SK-N-SH treated with all-trans-retinoic acid at 6 μM for 48 hours (cell line): Measurements from ENCODE around the gene ADAM17.

ENCODE experiments used
- ATAC-seq: fragments of 200-7000 bp; cut with Tn5 transposase; 3 replicates; pipeline ENCODE4 v1.9.1; 2020; ENCODE audit warnings: mild to moderate bottlenecking, moderate library complexity
- CSDC2 ChIP-seq: fragments of 250-450 bp; sonication (Bioruptor Pico); IDR thresholded peaks from 2 replicates; pipeline ENCODE4 v1.5.0; 2020; ENCODE audit warnings: mild to moderate bottlenecking, moderate library complexity
- GLIS3 ChIP-seq: fragments of 250-450 bp; sonication (Bioruptor Pico); IDR thresholded peaks from 2 replicates; pipeline ENCODE4 v1.5.0; 2020; ENCODE audit warnings: mild to moderate bottlenecking, moderate library complexity
- PPARA ChIP-seq: fragments of 250-450 bp; sonication (Bioruptor Pico); IDR thresholded peaks from 2 replicates; pipeline ENCODE4 v1.5.0; 2020; ENCODE audit warnings: mild to moderate bottlenecking, borderline replicate concordance
- RARB ChIP-seq: fragments of 250-450 bp; sonication (Bioruptor Pico); IDR thresholded peaks from 2 replicates; pipeline ENCODE4 v1.8.0; 2021; ENCODE audit warnings: mild to moderate bottlenecking, moderate library complexity
- SNAI2 ChIP-seq: fragments of 250-450 bp; sonication (Bioruptor Pico); IDR thresholded peaks from 2 replicates; pipeline ENCODE4 v1.5.0; 2020; ENCODE audit warnings: mild to moderate bottlenecking, moderate library complexity
- ZFP3 ChIP-seq: fragments of 250-450 bp; sonication (Bioruptor Pico); IDR thresholded peaks from 2 replicates; pipeline ENCODE4 v1.5.0; 2020; ENCODE audit warnings: mild to moderate bottlenecking, moderate library complexity
- ZNF565 ChIP-seq: fragments of 450-650 bp; formaldehyde crosslinking; conservative IDR thresholded peaks from 2 replicates; pipeline ENCODE4 v1.5.0; 2020; ENCODE audit warnings: low read depth, mild to moderate bottlenecking, moderate library complexity
- TF ChIP-seq, protein P1 (sequence below): fragments of 250-450 bp; sonication (Bioruptor Pico); IDR thresholded peaks from 2 replicates; pipeline ENCODE4 v1.5.0; 2020; ENCODE audit warnings: mild to moderate bottlenecking, moderate library complexity
- TF ChIP-seq, protein P2 (sequence below): fragments of 250-450 bp; sonication (Bioruptor Pico); IDR thresholded peaks from 2 replicates; pipeline ENCODE4 v1.8.0; 2020; ENCODE audit warnings: mild to moderate bottlenecking, moderate library complexity, borderline replicate concordance
- TF ChIP-seq, protein P3 (sequence below): fragments of 250-450 bp; sonication (Bioruptor Pico); IDR thresholded peaks from 2 replicates; pipeline ENCODE4 v1.5.1; 2021; ENCODE audit warnings: mild to moderate bottlenecking, moderate library complexity
- TF ChIP-seq, protein P4 (sequence below): fragments of 250-450 bp; sonication (Bioruptor Pico); IDR thresholded peaks from 2 replicates; pipeline ENCODE4 v1.8.0; 2021; ENCODE audit warnings: low read depth, mild to moderate bottlenecking, moderate library complexity, borderline replicate concordance

ADAM17 gene

DNA sequence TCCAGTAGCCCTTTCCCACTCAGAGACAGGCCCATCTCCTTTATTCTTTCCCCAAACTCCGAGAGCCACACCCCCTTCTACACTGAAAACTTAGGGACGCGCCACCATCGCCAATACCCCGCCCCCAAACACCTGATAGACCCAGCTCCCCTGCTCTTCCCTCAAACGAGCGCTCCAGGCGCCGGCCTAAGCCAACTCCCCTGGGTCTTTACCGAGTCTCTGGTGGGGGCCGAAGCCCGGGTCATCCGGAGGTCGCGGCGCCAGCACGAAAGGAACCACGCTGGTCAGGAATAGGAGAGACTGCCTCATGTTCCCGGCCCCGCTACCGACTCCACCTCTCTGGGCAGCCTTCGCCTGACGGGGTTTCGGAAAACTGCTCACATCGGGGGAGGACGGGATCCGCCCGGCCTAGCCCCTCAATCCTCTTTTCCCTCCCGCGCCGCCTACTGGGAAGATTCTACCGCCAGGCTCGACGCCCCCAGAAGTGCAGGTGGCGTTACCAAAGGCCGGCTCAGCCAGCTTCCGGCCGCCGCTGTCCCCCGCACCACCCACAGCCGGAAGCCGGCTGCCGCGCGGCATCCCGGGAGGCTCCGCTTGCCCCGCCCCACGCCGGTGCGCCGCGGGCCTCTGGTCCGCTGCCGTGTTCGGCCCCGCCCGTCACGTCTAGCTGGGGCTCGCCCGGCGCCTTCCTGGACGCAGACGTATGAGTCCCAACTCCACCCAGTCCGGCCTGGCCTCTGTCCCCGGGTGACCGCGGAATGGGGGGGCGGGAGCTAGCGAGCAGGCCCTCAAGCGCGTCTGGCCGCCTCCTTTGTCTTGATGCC lies at the start of gene ADAM17:
ADAM17 (minus strand) TSS at position 534 of the 824 bp plus-strand sequence; CDS start at position 309, 225 bp downstream.
- TF ChIP-seq, protein P1, sequence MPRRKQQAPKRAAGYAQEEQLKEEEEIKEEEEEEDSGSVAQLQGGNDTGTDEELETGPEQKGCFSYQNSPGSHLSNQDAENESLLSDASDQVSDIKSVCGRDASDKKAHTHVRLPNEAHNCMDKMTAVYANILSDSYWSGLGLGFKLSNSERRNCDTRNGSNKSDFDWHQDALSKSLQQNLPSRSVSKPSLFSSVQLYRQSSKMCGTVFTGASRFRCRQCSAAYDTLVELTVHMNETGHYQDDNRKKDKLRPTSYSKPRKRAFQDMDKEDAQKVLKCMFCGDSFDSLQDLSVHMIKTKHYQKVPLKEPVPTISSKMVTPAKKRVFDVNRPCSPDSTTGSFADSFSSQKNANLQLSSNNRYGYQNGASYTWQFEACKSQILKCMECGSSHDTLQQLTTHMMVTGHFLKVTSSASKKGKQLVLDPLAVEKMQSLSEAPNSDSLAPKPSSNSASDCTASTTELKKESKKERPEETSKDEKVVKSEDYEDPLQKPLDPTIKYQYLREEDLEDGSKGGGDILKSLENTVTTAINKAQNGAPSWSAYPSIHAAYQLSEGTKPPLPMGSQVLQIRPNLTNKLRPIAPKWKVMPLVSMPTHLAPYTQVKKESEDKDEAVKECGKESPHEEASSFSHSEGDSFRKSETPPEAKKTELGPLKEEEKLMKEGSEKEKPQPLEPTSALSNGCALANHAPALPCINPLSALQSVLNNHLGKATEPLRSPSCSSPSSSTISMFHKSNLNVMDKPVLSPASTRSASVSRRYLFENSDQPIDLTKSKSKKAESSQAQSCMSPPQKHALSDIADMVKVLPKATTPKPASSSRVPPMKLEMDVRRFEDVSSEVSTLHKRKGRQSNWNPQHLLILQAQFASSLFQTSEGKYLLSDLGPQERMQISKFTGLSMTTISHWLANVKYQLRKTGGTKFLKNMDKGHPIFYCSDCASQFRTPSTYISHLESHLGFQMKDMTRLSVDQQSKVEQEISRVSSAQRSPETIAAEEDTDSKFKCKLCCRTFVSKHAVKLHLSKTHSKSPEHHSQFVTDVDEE (CRISPR knock-in tag) = peak; percentile 8; the same call in 1 of the 2 replicates
- TF ChIP-seq, protein P2, sequence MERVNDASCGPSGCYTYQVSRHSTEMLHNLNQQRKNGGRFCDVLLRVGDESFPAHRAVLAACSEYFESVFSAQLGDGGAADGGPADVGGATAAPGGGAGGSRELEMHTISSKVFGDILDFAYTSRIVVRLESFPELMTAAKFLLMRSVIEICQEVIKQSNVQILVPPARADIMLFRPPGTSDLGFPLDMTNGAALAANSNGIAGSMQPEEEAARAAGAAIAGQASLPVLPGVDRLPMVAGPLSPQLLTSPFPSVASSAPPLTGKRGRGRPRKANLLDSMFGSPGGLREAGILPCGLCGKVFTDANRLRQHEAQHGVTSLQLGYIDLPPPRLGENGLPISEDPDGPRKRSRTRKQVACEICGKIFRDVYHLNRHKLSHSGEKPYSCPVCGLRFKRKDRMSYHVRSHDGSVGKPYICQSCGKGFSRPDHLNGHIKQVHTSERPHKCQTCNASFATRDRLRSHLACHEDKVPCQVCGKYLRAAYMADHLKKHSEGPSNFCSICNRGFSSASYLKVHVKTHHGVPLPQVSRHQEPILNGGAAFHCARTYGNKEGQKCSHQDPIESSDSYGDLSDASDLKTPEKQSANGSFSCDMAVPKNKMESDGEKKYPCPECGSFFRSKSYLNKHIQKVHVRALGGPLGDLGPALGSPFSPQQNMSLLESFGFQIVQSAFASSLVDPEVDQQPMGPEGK = peak; percentile 17; the same call in 1 of the 2 replicates
- TF ChIP-seq, protein P3, sequence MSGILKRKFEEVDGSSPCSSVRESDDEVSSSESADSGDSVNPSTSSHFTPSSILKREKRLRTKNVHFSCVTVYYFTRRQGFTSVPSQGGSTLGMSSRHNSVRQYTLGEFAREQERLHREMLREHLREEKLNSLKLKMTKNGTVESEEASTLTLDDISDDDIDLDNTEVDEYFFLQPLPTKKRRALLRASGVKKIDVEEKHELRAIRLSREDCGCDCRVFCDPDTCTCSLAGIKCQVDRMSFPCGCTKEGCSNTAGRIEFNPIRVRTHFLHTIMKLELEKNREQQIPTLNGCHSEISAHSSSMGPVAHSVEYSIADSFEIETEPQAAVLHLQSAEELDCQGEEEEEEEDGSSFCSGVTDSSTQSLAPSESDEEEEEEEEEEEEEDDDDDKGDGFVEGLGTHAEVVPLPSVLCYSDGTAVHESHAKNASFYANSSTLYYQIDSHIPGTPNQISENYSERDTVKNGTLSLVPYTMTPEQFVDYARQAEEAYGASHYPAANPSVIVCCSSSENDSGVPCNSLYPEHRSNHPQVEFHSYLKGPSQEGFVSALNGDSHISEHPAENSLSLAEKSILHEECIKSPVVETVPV (CRISPR knock-in tag) = 0 out of 2 replicates have a peak, but pooled peaks have one; percentile 27
- TF ChIP-seq SNAI2 (0 out of 2 replicates have a peak, but pooled peaks have one; percentile 10), GLIS3 (CRISPR knock-in tag) (peak; percentile 8; the same call in 1 of the 2 replicates), CSDC2 (CRISPR knock-in tag) (0 out of 2 replicates have a peak, but pooled peaks have one; percentile 5), RARB (no peak), ZNF565 (no peak)
- TF ChIP-seq, protein P4, sequence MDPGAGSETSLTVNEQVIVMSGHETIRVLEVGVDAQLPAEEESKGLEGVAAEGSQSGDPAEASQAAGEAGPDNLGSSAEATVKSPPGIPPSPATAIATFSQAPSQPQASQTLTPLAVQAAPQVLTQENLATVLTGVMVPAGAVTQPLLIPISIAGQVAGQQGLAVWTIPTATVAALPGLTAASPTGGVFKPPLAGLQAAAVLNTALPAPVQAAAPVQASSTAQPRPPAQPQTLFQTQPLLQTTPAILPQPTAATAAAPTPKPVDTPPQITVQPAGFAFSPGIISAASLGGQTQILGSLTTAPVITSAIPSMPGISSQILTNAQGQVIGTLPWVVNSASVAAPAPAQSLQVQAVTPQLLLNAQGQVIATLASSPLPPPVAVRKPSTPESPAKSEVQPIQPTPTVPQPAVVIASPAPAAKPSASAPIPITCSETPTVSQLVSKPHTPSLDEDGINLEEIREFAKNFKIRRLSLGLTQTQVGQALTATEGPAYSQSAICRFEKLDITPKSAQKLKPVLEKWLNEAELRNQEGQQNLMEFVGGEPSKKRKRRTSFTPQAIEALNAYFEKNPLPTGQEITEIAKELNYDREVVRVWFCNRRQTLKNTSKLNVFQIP (CRISPR knock-in tag) = 0 out of 2 replicates have a peak, but pooled peaks have one; percentile 43
- ATAC-seq = peak; percentile 93

DNA sequence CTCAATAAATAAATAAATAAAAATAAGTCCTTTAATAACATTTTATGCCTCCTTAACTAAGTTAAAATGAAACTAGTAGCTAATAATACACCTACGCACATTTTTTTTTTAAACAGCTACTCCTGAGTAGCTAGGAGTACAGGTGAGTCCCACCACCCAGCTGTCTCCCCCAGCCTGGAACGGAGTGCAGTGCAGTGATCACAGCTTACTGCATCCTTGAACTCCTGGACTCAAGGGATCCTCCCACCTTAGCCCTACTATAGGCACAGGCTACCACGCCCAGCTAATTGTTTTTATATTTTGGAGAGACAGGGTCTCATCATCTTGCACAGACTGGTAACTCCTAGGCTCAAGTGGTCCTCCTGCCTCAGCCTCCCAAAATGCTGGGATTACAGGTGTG lies 46.8 kb upstream of the ADAM17 start:
- TF ChIP-seq, protein P4 (CRISPR knock-in tag) = no peak
- no peak for TF ChIP-seq ZFP3 (CRISPR knock-in tag)
- TF ChIP-seq PPARA = no peak
- TF ChIP-seq, protein P1 (CRISPR knock-in tag) = no peak
- TF ChIP-seq, protein P2 = no peak
- no peak for ATAC-seq
